ENCODE results near the gene ATP8B3. TPM values are rescaled to one million over a fixed set of nuclear protein-coding genes. Genes with fewer than 3 reads are reported as not detected.

ATP8B3 gene
- total and polyA plus RNA-seq, 2 experiments from 2014 or later = 2.1 to 6.0 TPM

GRCh38 chr19:1783354-1783753 is 28.7 kb downstream of the ATP8B3 start (continued):
- TF ChIP-seq ZNF462 (CRISPR knock-in tag; IDR thresholded peaks at IDR 0.05) (no peak), REST (IDR thresholded peaks at IDR 0.05; ENCODE audit: unreplicated experiment) (no peak), EZH2phosphoT487 (IDR thresholded peaks at IDR 0.05; ENCODE audit: unreplicated experiment) (no peak)

GRCh38 chr19:1782521-1782920 is 29.6 kb downstream of the ATP8B3 start:
- H3K4me2 ChIP-seq = no peak overlapping the region
- H3K4me3 ChIP-seq = no peak overlapping the region
- DNase-seq (ENCODE audit: low spot score) (no peak), ATAC-seq (no peak)
- Mint-ChIP-seq H3K27me3 (ENCODE audit: insufficient read depth, low read depth, poor library complexity) (peaks cover 57% of the 10 kb centered on the region), H3K27ac (no peak overlapping the region), H3K4me1 (peaks cover 9% of the 10 kb centered on the region), H3K9me3 (peaks cover 26% of the 10 kb centered on the region), H3K4me3 (no peak overlapping the region; the same call in 2 of the 3 replicates), H3K36me3 (ENCODE audit: low read depth) (peaks cover 5% of the 10 kb centered on the region; the same call in 1 of the 3 replicates)
- H3K36me3 ChIP-seq (ENCODE audit: insufficient read depth) = no peaks in the 10 kb centered on the region
- no peak overlapping the region for H2AFZ ChIP-seq
- no peak overlapping the region for H3K27ac ChIP-seq (ENCODE audit: low read depth)
- H3K79me2 ChIP-seq (replicated peaks; ENCODE audit: insufficient read depth) = no peaks in the 10 kb centered on the region
- H3K4me1 ChIP-seq (ENCODE audit: insufficient read depth) = peaks cover 14% of the 10 kb centered on the region
- no peaks in the 10 kb centered on the region; the same call in 1 of the 2 replicates for H4K20me1 ChIP-seq (replicated peaks; ENCODE audit: insufficient read depth)
- peaks cover 54% of the 10 kb centered on the region for H3K27me3 ChIP-seq (ENCODE audit: insufficient read depth)
- no peaks in the 10 kb centered on the region for H3K9me2 ChIP-seq (ENCODE audit: insufficient read depth)
- peaks cover 4% of the 10 kb centered on the region; the same call in 1 of the 2 replicates for H3F3A ChIP-seq (replicated peaks; ENCODE audit: low read depth)
- no peak for TF ChIP-seq NANOG (IDR thresholded peaks at IDR 0.05; ENCODE audit: borderline replicate concordance)
- TF ChIP-seq CREB1 (CRISPR knock-in tag; IDR thresholded peaks at IDR 0.05; ENCODE audit: low read depth) = no peak
- TF ChIP-seq ZNF114 (CRISPR knock-in tag; IDR thresholded peaks at IDR 0.05) = no peak
- TF ChIP-seq JUNB (IDR thresholded peaks at IDR 0.05; ENCODE audit: unreplicated experiment) = no peak
- no peak for TF ChIP-seq STAT1 (IDR thresholded peaks at IDR 0.05; ENCODE audit: unreplicated experiment)
- TF ChIP-seq EZH2phosphoT487 (IDR thresholded peaks at IDR 0.05; ENCODE audit: unreplicated experiment) = no peak
- no peak for TF ChIP-seq ETS1 (IDR thresholded peaks at IDR 0.05)
- no peak for TF ChIP-seq REST (IDR thresholded peaks at IDR 0.05; ENCODE audit: unreplicated experiment)
- no peak for TF ChIP-seq POLR2AphosphoS5 (IDR thresholded peaks at IDR 0.05; ENCODE audit: low read depth)
- TF ChIP-seq EZH2 (IDR thresholded peaks at IDR 0.05; ENCODE audit: low read depth, unreplicated experiment) = no peak

Measured in GM23338 (cell line).